ENCODE results near the gene GPSM3. TPM values are rescaled to one million over a fixed set of nuclear protein-coding genes. Genes with fewer than 3 reads are reported as not detected.

Gene GPSM3
- total and polyA plus RNA-seq, 2 of the 13 experiments (the other 11 are each of a cell fraction or from before 2014, with no cell fraction given): 0.18 to 6.2 TPM

GRCh38 chr6:32171234-32171633 lies 21.2 kb downstream of the GPSM3 start:
- FAIRE-seq: no peak
- 98% methylated on average over 6 of the region's 6 CpGs for WGBS (ENCODE audit: low lambda C conversion rate)
- no peak overlapping the region for H3K9ac ChIP-seq (ENCODE audit: insufficient read depth, low read depth, low read length)
- no peaks in the 10 kb centered on the region for H4K20me1 ChIP-seq (ENCODE audit: insufficient read depth, low read length)
- H3K27ac ChIP-seq (ENCODE audit: extremely low read length, insufficient read depth, low read length): no peak overlapping the region
- ChIA-PET POLR2A (no interaction called here), CTCF (ENCODE audit: low intra/inter-chr PET ratio, low total read pairs) (no interaction called here)
- peaks cover 32% of the 10 kb centered on the region for H3K4me1 ChIP-seq (ENCODE audit: insufficient read depth, low read length)
- H3K4me2 ChIP-seq (ENCODE audit: low read depth, low read length): no peak overlapping the region
- no peaks in the 10 kb centered on the region for H3K9me3 ChIP-seq (ENCODE audit: low read length)
- no peak for TF ChIP-seq MAF1 (CRISPR knock-in tag; IDR thresholded peaks at IDR 0.05; ENCODE audit: borderline replicate concordance)
- 0 out of 2 replicates have a peak, but pooled peaks have one; percentile 26 for TF ChIP-seq RBFOX2 (IDR thresholded peaks at IDR 0.05; ENCODE audit: low read depth, low read length)
- TF ChIP-seq AGO2 (optimal IDR thresholded peaks at IDR 0.05; ENCODE audit: low read depth, low read length): peak; percentile 24
- TF ChIP-seq HOXD1 (CRISPR knock-in tag; IDR thresholded peaks at IDR 0.05): no peak
- TF ChIP-seq NR0B2 (CRISPR knock-in tag; IDR thresholded peaks at IDR 0.05): 0 out of 2 replicates have a peak, but pooled peaks have one; percentile 27
- no peak for ATAC-seq
- BruUV-seq (replicated peaks): no TSS peak
- no peaks in the 10 kb centered on the region; a peak in 1 of 5 replicates for H3K27me3 ChIP-seq (ENCODE audit: control insufficient read depth in 1 of 2, insufficient read depth in 2 of 2, low read length in 2 of 2)
- no peak for DNase-seq (ENCODE audit: low spot score)
- in situ Hi-C loops (cut with HindIII; ENCODE audit: extremely low pct_ligation_motif_present, low pct_unique_long_range_greater_than_20kb) (no loop called here), intact Hi-C loops (cut with micrococcal nuclease; ENCODE audit: unreplicated experiment) (no loop called here)
- no peak overlapping the region for H2AFZ ChIP-seq (ENCODE audit: low read length)
- H3K36me3 ChIP-seq (replicated peaks in 1 of 2; ENCODE audit: control insufficient read depth in 1 of 2, insufficient read depth in 2 of 2, low read length in 2 of 2): peaks cover 17 to 46% of the 10 kb centered on the region in 2 experiments
- H3K4me3 ChIP-seq (replicated peaks in 1 of 3; ENCODE audit: insufficient read depth in 1 of 3, low read depth in 2 of 3, low read length in 3 of 3): no peak overlapping the region
- H3K79me2 ChIP-seq (ENCODE audit: insufficient read depth, low read length): peaks cover 36% of the 10 kb centered on the region

- Histone ChIP-seq H3K36me3 (replicated peaks in 1 of 2; ENCODE audit: control insufficient read depth in 1 of 2, insufficient read depth in 2 of 2, low read length in 2 of 2) (peaks cover 18 to 52% of the 10 kb centered on the region in 2 experiments), H3K27ac (ENCODE audit: extremely low read length, insufficient read depth, low read length) (no peak overlapping the region), H4K20me1 (ENCODE audit: insufficient read depth, low read length) (no peaks in the 10 kb centered on the region), H3K4me2 (ENCODE audit: low read depth, low read length) (no peak overlapping the region), H2AFZ (ENCODE audit: low read length) (no peak overlapping the region), H3K9ac (ENCODE audit: insufficient read depth, low read depth, low read length) (no peak overlapping the region), H3K79me2 (ENCODE audit: insufficient read depth, low read length) (peaks cover 31% of the 10 kb centered on the region), H3K9me3 (ENCODE audit: low read length) (no peaks in the 10 kb centered on the region), H3K4me1 (ENCODE audit: insufficient read depth, low read length) (peaks cover 30% of the 10 kb centered on the region), H3K4me3 (replicated peaks in 1 of 3; ENCODE audit: insufficient read depth in 1 of 3, low read depth in 2 of 3, low read length in 3 of 3) (no peak overlapping the region), H3K27me3 (ENCODE audit: control insufficient read depth in 1 of 2, insufficient read depth in 2 of 2, low read length in 2 of 2) (no peaks in the 10 kb centered on the region; a peak in 1 of 5 replicates)
- FAIRE-seq: no peak
- no peak for ATAC-seq
- 0 out of 2 replicates have a peak, but pooled peaks have one; percentile 13 for TF ChIP-seq ZNF687 (CRISPR knock-in tag; IDR thresholded peaks at IDR 0.05)
- TF ChIP-seq ZNF766 (CRISPR knock-in tag; IDR thresholded peaks at IDR 0.05; ENCODE audit: borderline replicate concordance): no peak
- no peak for TF ChIP-seq ZBTB7B (CRISPR knock-in tag; IDR thresholded peaks at IDR 0.05)
- no peak for TF ChIP-seq ZNF510 (CRISPR knock-in tag; IDR thresholded peaks at IDR 0.05; ENCODE audit: low read depth)
- TF ChIP-seq FOXA3 (CRISPR knock-in tag; IDR thresholded peaks at IDR 0.05): no peak
- over 99% methylated on average over 11 of the region's 11 CpGs for WGBS (ENCODE audit: low lambda C conversion rate)
- in situ Hi-C loops (cut with HindIII; ENCODE audit: extremely low pct_ligation_motif_present, low pct_unique_long_range_greater_than_20kb) (no loop called here), intact Hi-C loops (cut with micrococcal nuclease; ENCODE audit: unreplicated experiment) (no loop called here)
- no TSS peak for BruUV-seq (replicated peaks)
- DNase-seq (ENCODE audit: low spot score): no peak
- POLR2A ChIA-PET: no interaction called here
- CTCF ChIA-PET (ENCODE audit: low intra/inter-chr PET ratio, low total read pairs): no interaction called here
Measured at GRCh38 chr6:32170294-32170693, 22.1 kb downstream of the GPSM3 start.
